GM03348 (cell line): ENCODE data around the gene MCC.

Source experiments
- DNase-seq: peaks from one replicate; pipeline ENCODE4 v3.0.0; 2012; ENCODE audit warnings: low spot score

The MCC gene

GRCh38 chr5:113199122-113199905 is 288.9 kb downstream of the MCC start:
- DNase-seq: peak; percentile 50

DNA sequence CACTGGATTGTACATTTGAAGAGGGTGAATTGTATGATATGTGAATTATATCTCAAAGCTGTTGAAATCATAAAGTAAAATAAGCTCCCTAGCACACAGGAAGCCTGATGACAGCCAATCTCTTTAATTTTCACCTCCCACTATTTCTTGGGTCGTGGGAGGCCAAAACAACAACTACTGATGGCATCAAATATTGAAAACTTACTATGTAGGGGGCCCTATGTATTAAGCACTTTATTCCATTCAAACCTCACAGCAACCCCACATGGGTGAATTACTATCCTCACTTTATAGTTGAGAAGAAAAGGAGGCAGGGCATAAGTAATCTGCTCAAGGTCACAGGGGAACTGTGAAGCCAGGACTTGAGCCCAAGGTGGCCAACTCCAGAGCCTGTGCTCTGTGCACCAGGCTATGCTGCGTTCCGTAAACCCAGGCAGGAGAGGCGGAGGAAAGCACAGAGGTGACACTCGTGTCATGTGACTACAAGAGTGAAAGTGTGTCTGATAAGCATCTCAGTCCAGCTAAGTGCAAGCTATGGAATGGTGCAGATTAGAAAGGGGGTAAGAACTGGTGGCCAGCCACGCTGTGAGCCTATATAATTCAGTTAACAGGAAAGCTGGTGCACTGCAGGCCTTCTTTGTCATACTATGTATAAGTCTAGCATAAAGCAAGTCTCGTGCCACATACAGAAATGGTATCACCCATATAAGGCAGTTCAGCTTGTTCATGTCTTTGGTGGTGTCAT is 290.6 kb downstream of the MCC start:
- no peak for DNase-seq

- no peak for DNase-seq
These were observed 292.5 kb downstream of the MCC start for GRCh38 chr5:113195771-113196170.

DNA sequence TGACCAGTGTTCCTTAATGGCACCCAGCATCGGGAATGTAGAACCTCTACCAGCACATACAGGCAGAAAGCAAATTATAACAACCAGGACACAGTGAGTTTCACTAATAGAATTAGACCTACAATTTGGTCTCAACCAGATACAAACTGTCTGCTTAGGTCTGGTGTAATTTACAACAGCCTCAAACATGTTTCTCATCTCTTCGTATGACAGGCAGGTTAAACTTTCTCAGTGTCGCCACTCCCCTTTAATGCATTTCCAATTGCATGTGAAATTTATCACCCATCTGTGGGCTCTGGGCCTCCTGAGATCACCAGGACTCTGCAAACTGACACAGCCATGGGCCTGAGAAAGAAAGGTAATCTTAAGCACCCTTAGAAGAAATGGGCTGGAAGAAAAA is 293.0 kb downstream of the MCC start:
- DNase-seq: no peak

DNA sequence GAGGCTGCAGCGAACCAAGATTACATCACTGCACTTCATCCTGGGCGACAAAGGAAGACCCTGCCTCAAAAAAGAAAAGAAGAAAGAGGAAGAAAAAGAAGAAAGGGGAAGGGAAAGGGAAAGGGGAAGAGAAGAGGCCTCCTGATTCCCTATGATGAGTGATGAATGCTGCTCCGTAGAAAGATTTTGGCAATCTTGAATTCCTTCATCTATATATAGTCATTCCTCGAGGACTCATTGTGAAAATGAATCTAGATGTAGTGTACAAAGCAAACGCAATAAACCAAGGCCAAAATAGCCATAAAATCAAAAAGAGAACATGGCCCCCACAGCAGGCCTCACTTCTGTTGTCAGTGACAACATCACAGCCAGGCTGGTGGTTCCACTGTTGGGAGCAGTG is 293.7 kb downstream of the MCC start:
- no peak for DNase-seq

DNA sequence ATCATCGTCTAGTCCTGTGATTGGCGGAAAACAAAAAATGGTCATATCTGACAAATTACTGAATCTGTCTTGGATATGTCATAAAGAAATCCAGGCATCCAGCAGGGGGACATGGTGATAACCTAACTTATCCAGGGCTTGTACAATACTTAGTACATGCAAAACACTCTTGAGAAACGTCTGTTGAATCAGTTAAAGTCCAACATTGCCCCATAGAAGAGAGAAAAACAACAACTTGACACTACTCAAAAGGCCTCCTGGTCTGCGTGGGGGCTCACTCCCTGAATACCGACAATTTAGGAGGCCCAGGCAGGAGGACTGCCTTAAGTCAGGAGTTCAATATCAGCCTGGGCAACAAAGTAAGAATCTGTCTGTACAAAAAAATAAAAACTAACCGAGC is 294.1 kb downstream of the MCC start:
- DNase-seq: no peak

DNA sequence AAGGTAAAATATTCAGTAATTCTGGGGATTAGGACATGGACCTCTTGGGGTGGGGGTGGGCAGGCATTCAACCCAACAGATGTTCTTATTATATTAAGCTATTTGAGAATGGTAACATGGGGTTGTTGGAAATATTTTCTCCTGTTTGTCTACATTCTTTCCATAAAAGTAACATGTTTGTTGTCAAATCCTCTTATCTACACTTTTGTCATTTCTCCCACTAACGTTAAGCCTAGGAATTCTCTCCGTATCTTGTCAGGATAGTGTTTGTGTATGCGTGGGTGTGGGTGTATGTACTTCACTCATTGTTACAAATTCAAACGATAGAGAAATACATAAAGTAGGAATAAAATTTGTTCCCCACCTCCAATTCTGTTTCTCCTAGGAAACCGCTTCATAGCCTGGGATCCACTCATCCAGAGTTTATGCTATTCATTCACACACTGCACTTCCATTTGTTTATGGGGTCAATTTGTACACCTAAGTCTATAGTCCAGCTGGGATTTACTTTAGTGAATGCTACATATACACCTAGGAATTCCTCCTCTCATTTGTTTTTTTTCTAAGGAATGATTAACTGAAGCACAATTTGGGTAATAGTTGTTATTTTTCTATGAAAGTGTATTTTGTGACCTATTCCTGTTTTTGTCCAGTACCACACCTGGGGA is 294.8 kb downstream of the MCC start:
- DNase-seq: no peak

GRCh38 chr5:113192541-113192940 is 295.7 kb downstream of the MCC start:
- no peak for DNase-seq

GRCh38 chr5:113190347-113190746 is 297.9 kb downstream of the MCC start:
- DNase-seq: peak; percentile 48

- DNase-seq: no peak
These were observed 299.0 kb downstream of the MCC start for GRCh38 chr5:113189291-113189690.

- no peak for DNase-seq
These were observed 299.8 kb downstream of the MCC start for GRCh38 chr5:113188436-113188835.

- no peak for DNase-seq
These were observed 300.3 kb downstream of the MCC start for GRCh38 chr5:113187906-113188305.

DNA sequence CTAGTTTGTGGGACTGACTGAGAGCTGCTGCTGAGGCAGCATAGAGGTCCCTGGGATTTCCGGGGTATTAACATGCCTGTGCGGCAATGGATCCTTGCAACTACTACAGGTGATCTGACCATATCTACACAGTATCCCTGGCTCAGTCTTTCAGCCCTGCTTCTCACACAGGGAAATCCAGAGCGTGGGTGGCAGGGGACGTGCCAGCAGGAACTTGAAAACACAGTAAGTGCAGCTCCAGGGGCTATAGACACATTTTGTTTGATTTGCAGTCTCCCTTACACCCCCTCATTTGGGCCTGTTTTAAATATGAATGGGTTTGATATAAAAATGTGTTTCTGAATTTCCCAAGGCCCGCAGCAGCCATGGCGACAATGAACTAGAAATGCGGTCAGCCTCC is 302.2 kb downstream of the MCC start:
- DNase-seq: no peak

DNA sequence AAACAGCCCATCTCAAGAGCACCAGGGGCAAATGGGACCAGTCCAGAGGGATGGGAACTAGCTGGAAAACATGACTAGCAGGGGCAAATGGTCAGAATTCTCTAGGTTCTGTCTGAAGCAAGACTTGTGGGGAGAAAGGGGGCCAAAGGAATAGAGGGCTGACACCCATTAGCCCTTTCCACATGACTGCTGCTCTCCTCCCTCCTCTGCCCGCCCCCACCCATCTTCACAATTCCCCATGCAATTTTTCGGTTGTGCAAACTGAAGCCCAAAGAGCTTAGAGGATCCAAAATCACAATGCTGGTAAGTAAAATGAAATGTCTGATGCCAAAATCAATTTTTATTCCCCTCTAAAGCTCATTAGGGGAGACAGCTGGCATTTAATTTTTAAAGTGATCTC is 304.6 kb downstream of the MCC start:
- DNase-seq: no peak

GRCh38 chr5:113182658-113183344 is 305.5 kb downstream of the MCC start:
- DNase-seq: no peak

GRCh38 chr5:113181853-113182490 is 306.3 kb downstream of the MCC start:
- no peak for DNase-seq

DNA sequence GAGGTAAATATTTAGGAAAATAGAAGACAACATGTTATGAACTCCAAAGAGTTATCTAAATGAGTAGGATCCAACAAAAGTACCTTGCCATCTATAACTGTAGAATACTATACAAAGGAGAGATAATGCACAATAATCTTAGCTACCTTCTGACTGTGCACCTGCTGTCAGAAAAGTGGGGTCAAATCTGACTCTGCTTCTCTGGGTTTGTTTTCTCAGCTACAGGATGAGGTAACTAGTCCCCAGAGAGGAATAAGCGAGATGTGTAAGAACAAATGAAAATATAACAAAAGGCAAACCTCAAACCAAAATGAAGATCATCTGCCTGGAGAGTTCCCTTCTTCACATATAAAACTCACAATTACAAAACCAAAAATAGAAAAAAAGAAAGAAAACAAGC is 306.8 kb downstream of the MCC start:
- DNase-seq: no peak

- peak; percentile 14 for DNase-seq
These were observed 309.1 kb downstream of the MCC start for GRCh38 chr5:113179156-113179555.

DNA sequence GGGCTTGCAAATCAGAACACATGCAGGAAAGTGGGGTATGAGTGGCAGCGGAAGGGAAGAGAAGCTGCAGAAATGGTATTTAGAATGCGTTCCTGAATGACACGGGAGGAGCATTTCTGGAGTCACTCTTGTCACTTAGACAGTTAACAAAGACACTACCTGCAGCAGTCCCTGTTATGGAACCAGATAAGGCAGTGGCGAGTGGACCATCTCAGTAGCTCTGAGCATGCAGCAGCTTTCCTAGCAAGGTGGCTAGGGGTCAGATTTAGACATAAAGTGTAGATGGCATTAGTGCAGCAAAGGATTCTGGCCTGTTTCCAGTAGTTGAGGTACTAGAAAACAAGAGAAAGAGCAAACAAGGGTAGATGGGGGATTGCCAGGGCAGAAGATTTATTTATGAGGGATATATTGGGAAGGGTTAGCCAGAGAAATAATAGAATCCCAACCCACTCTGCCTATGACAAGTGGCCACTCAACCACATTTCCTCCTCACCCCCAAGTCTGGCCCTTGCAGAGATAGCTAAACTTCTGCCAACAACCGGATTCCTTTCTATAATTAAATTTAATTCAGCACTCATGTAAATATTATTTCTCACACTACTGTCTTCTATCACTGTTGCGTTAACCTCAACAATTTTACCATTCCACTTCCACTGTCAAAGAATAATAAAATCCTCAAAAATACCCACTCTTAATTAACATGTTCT is 310.0 kb downstream of the MCC start:
- DNase-seq: no peak

DNA sequence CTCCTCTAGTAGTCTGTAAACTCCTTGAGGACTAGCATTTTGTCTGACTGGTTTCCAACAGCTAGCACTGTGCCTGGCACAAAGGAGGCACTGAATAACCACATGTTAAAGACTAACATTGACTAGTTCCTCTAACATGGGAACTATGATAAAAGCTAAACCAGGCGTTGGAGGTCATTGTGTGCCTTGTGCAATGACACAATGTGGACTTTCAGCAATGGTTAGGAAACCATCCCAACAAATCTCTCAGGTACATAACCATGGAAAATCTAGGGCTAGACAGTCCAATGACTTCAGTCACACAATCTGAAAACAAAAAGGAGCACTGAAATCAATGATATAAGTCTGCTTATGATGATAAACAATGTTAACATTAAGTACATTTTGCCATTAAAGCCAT is 311.0 kb downstream of the MCC start:
- no peak for DNase-seq

GRCh38 chr5:113176734-113177133 is 311.5 kb downstream of the MCC start:
- no peak for DNase-seq
